Brain microvascular endothelial cell (primary cell): Measurements from ENCODE around the gene LIPC.

Experiments used
- DNase-seq: peaks from one replicate; pipeline ENCODE4 v3.0.0-alpha.2; 2020
- H3K27ac ChIP-seq: fragments of 250-450 bp; sonication (Bioruptor Pico); 2 replicates; pipeline ENCODE4 v1.5.1; 2020; ENCODE audit warnings: mild to moderate bottlenecking, moderate library complexity
- H3K27me3 ChIP-seq: fragments of 250-450 bp; sonication (Bioruptor Pico); replicated peaks from 2 replicates; pipeline ENCODE4 v1.5.1; 2020; ENCODE audit warnings: mild to moderate bottlenecking
- H3K36me3 ChIP-seq: fragments of 250-450 bp; sonication (Bioruptor Pico); replicated peaks from 2 replicates; pipeline ENCODE4 v1.5.1; 2020; ENCODE audit warnings: mild to moderate bottlenecking
- H3K4me3 ChIP-seq: 2 replicates; pipeline ENCODE4 v1.5.1; 2011; ENCODE audit warnings: low read depth, mild to moderate bottlenecking, control low read depth, low read length, moderate library complexity
- CTCF ChIP-seq: IDR thresholded peaks from 2 replicates; pipeline ENCODE4 v1.5.1; 2011; ENCODE audit warnings: low read depth, mild to moderate bottlenecking, moderate library complexity, low read length, control low read depth, inconsistent platforms; ENCODE audit errors: missing control alignments
- in situ Hi-C: cut with HindIII; loops from 2 replicates; pipeline ENCODE4 v1.10.0; 2017; ENCODE audit warnings: low sequenced_read_pairs, low pct_ligation_motif_present

LIPC gene

GRCh38 chr15:58452775-58453174 is 21.0 kb downstream of the LIPC start:
- in situ Hi-C loops = no loop called here
- DNase-seq = no peak
- no peak for TF ChIP-seq CTCF
- Histone ChIP-seq H3K4me3 (no peak overlapping the region), H3K36me3 (no peaks in the 10 kb centered on the region), H3K27ac (no peak overlapping the region), H3K27me3 (no peaks in the 10 kb centered on the region)

GRCh38 chr15:58453931-58454793 is 22.4 kb downstream of the LIPC start:
- Histone ChIP-seq H3K27me3 (no peaks in the 10 kb centered on the region), H3K4me3 (no peak overlapping the region), H3K27ac (no peak overlapping the region), H3K36me3 (no peaks in the 10 kb centered on the region)
- in situ Hi-C loops = no loop called here
- no peak for TF ChIP-seq CTCF
- DNase-seq = no peak

- in situ Hi-C loops = no loop called here
- Histone ChIP-seq H3K27me3 (no peaks in the 10 kb centered on the region), H3K36me3 (no peaks in the 10 kb centered on the region), H3K27ac (no peak overlapping the region), H3K4me3 (no peak overlapping the region)
- no peak for DNase-seq
- no peak for TF ChIP-seq CTCF
Observed at GRCh38 chr15:58454950-58455401, 23.2 kb downstream of the LIPC start.

- peak; percentile 74 for DNase-seq
- in situ Hi-C loops = no loop called here
- H3K27me3 ChIP-seq = no peaks in the 10 kb centered on the region
- no peak overlapping the region for H3K27ac ChIP-seq
- no peak overlapping the region for H3K4me3 ChIP-seq
- no peaks in the 10 kb centered on the region for H3K36me3 ChIP-seq
- no peak for TF ChIP-seq CTCF
Observed at GRCh38 chr15:58457466-58457965, 25.7 kb downstream of the LIPC start.

GRCh38 chr15:58458076-58458475 is 26.3 kb downstream of the LIPC start:
- in situ Hi-C loops = no loop called here
- DNase-seq = no peak
- no peaks in the 10 kb centered on the region for H3K27me3 ChIP-seq
- no peak overlapping the region for H3K27ac ChIP-seq
- TF ChIP-seq CTCF = no peak
- no peak overlapping the region for H3K4me3 ChIP-seq
- H3K36me3 ChIP-seq = no peaks in the 10 kb centered on the region
